Skeletal muscle cell (primary cell): ENCODE measurements around the gene NAA16.
A peak's percentile ranks its signal among the peaks of the same experiment; 100 is the strongest.

Experiments
- DNase-seq: peaks from one replicate; pipeline ENCODE4 v3.0.0-alpha.2; 2010; ENCODE audit warnings: low read depth
- H3K4me3 ChIP-seq: 2 replicates; pipeline ENCODE4 v1.5.1; 2011; ENCODE audit warnings: low read depth, mild to moderate bottlenecking, control low read depth, low read length, moderate library complexity

NAA16 gene

DNA sequence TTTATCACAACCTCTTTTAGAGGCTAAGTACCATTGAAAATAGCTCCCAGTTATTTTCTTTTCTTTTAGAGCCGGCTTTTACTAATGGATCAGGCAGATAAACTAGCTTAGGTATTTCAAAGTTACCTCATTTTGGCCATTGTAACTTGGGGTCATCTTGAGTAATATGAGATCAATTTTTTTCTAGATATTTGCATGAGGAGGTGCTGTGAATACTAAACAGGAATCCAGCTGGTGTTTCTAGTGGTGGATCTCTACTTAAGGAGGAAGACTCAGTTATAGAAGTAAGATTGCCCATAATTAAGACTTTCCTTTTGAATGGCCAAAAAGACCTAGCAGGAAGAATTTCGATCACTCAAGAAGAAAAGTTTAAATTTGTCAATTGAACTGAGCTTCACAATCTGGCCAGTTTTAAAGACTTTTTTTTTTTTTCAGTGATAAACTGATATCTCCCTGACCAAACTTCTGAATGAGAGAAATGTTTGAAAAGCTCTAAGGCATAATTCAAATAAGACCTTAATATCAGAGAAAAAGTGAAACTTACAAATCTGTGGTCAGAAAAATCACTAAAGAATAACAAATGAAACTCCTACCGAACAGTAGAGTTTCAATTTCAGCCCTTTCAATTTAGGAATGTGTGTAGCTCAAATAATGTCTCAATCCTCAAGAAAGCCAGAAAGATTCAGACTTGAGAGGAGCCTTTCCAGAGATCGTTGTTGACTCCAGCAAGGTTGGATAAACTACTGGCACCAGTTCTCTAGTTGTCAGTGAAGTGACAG lies 11.6 kb upstream of the NAA16 start:
- H3K4me3 ChIP-seq: no peak overlapping the region
- no peak for DNase-seq

DNA sequence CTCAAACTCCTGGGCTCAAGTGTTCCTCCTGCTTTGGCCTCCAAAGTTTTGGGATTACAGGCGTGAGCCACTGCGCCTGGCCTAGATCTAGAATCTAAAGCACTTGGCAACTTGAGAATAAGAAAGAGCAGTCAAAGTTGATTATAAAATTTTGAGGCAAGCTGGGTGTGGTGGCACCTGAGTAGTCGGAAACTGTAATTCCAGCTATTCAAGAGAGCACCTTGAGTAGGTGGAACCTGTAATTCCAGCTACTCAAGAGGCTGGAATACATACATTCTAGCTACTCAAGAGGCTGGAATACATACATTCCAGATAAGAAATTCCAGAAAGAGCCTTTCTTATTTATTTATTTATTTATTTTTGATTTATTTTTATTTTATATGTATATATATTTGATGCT lies 8.3 kb upstream of the NAA16 start:
- H3K4me3 ChIP-seq: no peak overlapping the region
- DNase-seq: no peak

DNA sequence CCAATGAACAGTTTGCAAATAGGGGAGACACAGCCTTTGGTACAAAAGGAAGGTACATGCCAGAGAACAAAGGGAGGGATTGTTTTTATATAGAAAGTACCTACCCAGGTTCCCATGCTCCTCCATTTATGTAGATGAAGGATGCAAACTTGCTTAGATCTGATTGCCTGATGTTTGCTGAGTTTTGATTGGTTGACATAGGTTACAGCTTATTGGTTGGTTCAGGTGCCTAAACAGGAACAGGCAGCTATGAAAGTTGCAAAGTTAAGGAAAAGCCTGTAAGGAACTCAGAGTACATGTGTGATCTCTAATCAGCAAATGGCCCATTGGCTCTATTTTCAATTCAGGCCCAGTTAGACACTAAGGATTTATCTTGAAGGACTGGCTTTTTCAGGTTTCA lies 6.5 kb upstream of the NAA16 start:
- H3K4me3 ChIP-seq: no peak overlapping the region
- no peak for DNase-seq

- DNase-seq: no peak
- H3K4me3 ChIP-seq: no peak overlapping the region
Measured at GRCh38 chr13:41306271-41307145, 4.6 kb upstream of the NAA16 start.

- H3K4me3 ChIP-seq: no peak overlapping the region
- no peak for DNase-seq
Measured at GRCh38 chr13:41307884-41308640, 3.0 kb upstream of the NAA16 start.

DNA sequence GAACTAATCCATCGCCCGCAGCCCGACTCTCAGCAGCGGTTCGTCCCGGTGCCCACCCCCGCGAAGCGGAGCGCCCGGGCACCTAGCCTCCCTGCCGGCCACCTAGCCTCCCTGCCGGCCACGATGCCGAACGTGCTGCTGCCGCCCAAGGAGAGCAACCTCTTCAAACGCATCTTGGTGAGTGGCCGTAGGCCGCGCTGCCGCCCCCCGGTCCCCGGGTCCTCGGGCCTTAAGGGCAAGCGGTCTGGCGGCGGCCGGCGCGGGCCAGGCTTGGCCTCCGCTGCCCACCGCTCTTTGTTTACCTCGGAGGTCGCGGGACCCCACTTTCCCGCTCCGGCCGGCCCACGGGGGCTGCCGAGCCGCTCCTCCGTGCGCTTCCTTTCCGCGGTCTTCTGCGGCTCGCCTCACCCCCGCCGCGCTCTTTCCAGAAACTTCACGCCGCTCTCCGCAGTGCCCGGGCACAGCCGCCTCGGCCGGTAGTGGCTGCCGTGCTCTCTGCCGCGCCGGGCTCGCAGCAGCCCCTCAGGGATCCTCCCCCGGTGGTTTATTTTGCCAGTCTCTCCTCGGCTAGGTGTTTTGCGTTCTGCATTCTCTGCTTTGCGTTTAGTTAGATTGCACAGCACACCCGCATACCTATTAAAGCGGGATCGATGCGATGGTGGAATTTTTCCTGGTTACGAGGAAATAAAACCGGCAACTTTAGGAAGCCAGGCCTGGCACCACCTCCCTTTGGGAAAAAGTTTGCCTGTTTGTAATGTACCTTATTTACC lies 524 bp downstream of the NAA16 start:
- DNase-seq: no peak
- H3K4me3 ChIP-seq: peak overlapping the region; percentile 81

DNA sequence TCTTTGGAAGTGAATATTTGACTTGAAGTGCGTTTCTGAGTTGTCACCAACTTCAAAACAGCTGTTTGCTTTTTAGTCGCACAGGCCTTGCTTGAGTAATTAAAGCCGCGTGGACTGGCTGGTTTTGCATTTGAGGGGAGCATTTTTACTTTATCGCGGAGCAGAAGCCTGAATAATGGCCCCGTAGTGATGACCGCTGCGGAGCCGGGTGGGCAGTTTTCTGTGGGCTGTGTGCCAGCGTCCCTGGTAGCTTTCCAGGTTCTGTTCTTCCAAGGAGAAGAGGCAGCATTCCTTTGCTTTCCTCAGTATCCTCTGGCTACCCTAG lies 1.1 kb downstream of the NAA16 start:
- DNase-seq: no peak
- peak overlapping the region; percentile 81 for H3K4me3 ChIP-seq

- peak overlapping the region; percentile 81 for H3K4me3 ChIP-seq
- DNase-seq: no peak
Measured at GRCh38 chr13:41313117-41313516, 2.0 kb downstream of the NAA16 start.

DNA sequence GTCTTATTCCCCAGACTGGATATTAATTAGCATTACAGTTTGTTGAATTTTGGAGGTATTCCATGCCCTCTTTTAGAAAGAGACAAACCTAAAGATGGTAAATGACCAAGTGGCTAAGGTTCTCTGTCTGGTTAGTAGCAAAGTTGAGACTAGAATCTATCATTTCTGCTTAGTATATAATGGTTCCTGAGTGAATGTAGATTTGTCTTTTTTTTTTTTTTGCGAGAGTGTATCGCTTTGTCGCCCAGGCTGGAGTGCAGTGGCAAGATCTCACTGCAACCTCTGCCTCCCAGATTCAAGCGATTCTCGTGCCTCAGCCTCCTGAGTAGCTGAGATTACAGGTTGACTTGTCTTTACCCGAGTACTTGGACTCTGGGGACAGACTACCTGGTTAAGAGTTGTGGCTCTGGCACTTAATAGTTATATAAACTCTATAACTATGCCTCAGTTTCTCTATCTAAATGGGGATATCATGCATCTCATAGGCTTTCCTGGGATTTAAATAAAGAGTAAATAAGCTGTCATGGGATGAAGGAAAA lies 2.7 kb downstream of the NAA16 start:
- DNase-seq: no peak
- H3K4me3 ChIP-seq: peak overlapping the region; percentile 81

DNA sequence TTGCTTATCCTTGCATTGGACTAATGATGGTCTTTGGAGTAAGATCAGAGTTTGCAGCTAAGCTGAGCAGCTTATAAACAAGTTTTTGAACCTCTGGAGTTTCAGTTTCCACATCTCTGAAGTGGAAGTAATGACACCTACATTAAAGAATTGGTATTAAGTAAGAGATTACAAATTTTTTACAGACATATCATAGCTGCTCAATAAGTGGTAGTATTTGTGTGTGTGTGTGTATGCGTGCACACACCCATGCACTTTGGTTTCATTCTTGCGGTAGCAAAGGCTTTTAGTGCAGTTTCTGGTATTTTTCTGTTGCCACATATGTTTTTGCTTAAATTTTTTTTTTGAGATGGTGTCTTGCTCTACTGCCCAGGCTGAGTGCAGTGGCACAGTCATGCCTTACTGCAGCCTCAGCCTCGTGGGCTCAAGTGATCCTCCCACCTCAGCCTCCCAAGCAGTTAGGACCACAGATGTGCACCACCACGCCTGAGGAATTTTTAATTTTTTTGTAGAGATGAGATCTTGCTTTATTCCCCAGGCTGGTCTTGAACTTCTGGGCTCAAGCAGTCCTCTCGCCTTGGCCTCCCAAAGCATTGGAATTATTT lies 4.5 kb downstream of the NAA16 start:
- no peak for DNase-seq
- H3K4me3 ChIP-seq: no peak overlapping the region

DNA sequence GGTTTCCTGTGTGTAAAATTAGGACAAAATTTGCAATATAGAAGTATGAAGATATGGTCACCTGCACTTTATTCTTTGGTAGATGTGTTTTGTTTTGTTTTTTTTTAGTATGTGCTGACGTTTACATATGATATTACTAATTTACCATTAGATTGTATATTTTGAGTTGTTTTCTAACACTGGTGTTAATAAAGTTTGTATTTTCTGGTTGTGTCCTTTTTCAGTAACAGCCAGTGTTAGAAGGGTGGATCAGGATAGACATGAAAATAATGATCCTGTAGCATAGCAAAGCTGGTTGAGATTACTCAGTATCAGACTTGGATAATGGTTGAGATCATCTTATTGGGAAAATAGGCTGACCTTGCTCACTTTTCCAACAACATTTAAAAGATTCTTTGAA lies 6.2 kb downstream of the NAA16 start:
- H3K4me3 ChIP-seq: no peak overlapping the region
- no peak for DNase-seq

- H3K4me3 ChIP-seq: no peak overlapping the region
- no peak for DNase-seq
Measured at GRCh38 chr13:41325752-41326151, 14.7 kb downstream of the NAA16 start.

- H3K4me3 ChIP-seq: no peak overlapping the region
- DNase-seq: no peak
Measured at GRCh38 chr13:41326661-41327060, 15.6 kb downstream of the NAA16 start.

GRCh38 chr13:41327994-41328790 lies 17.1 kb downstream of the NAA16 start:
- no peak for DNase-seq
- H3K4me3 ChIP-seq: no peak overlapping the region

DNA sequence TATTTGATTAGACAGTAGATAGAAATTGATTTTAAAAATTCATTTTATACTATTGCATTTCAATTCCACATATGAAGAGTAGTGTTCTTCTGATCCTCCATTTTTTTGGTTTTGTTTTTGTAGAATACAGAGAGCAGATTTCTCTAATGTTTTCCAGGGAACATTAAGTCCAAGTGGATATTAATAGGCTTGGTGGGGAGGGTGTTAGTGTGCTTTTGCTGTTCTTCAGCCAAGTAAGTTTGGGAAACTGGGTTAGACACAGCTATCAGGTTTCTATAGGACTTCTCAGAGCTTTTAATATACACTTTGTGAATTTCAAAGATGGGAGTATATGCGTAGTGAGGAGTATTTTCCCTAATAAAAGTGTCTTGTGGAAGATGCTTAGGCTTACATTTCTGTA lies 21.8 kb downstream of the NAA16 start:
- DNase-seq: no peak
- no peak overlapping the region for H3K4me3 ChIP-seq

- DNase-seq: no peak
- no peak overlapping the region for H3K4me3 ChIP-seq
Measured at GRCh38 chr13:41334810-41335209, 23.7 kb downstream of the NAA16 start.

- DNase-seq: no peak
- no peak overlapping the region for H3K4me3 ChIP-seq
Measured at GRCh38 chr13:41344358-41344757, 33.3 kb downstream of the NAA16 start.
